Sigmoid colon (tissue), 7 donors: Measurements from ENCODE around the gene IGSF6. TPM values are rescaled to one million over a fixed set of nuclear protein-coding genes. Genes with fewer than 3 reads are reported as not detected.

Experiments
- DNase-seq: peaks from one replicate; pipeline ENCODE4 v3.0.0-alpha.2; 2019
- H3K27ac ChIP-seq, 4 donors: fragments of 200-600 bp; sonication (generic); one replicate each; pipeline ENCODE4 v1.5.1; 2016 to 2019; ENCODE audit warnings: mild to moderate bottlenecking in 1 of 4
- H3K27me3 ChIP-seq, 3 donors: fragments of 200-600 bp; sonication (generic); one replicate each; pipeline ENCODE4 v1.5.1; 2019; ENCODE audit warnings: mild to moderate bottlenecking in 1 of 3
- H3K36me3 ChIP-seq, 4 donors: fragments of 200-600 bp; sonication (generic); one replicate each; pipeline ENCODE4 v1.5.1; 2016 to 2019
- H3K4me1 ChIP-seq, 4 donors: fragments of 200-600 bp; sonication (generic); one replicate each; pipeline ENCODE4 v1.5.1; 2017 to 2019
- H3K4me3 ChIP-seq, 4 donors: fragments of 200-600 bp; sonication (generic); one replicate each; pipeline ENCODE4 v1.5.1; 2017 to 2019; ENCODE audit warnings: mild to moderate bottlenecking in 2 of 4, moderate library complexity in 1 of 4
- H3K9me3 ChIP-seq, 4 donors: fragments of 200-600 bp in 3 of 4; sonication (generic) in 3 of 4; one replicate each; pipeline versions ENCODE4 v1.5.1 to v1.6.1; 2013 to 2019
- EP300 ChIP-seq, 4 donors: sonication (generic); formaldehyde crosslinking; IDR thresholded peaks; one replicate each; pipeline ENCODE4 v1.6.1; 2017; ENCODE audit warnings: antibody characterized with exemption in 4 of 4
- POLR2A ChIP-seq, 2 donors: fragments of 450-650 bp; IDR thresholded peaks; one replicate each; pipeline ENCODE4 v1.6.1; 2016; ENCODE audit warnings: antibody characterized with exemption in 2 of 2, mild to moderate bottlenecking in 2 of 2, moderate library complexity in 2 of 2
- POLR2AphosphoS5 ChIP-seq, 4 donors: sonication (generic); formaldehyde crosslinking; IDR thresholded peaks; one replicate each; pipeline ENCODE4 v1.6.1; 2017; ENCODE audit warnings: antibody characterized with exemption in 4 of 4
- WGBS, 2 donors: extraction: QIAGEN DNeasy Blood & Tissue Kit; methylation state at CpG; one replicate each; pipeline ENCODE4 v1.1.7; 2013; 5-methylcytosine and 5-hydroxymethylcytosine counted together
- intact Hi-C: fragments of 100-400 bp; cut with DNase I; formaldehyde crosslinking; loops from one replicate; pipeline ENCODE4 v1.15.1; 2023
- polyA plus RNA-seq, 3 donors: library from polyadenylated mRNA; stranded (reverse); fragments of 200-250 nt; gene quantifications; one replicate each; pipeline ENCODE4 v1.2.3, GENCODE V29; 2013
- total RNA-seq, 4 donors: library from RNA; depleted of rRNA; stranded (reverse); fragments of >200 nt; gene quantifications; one replicate each; pipeline ENCODE4 v1.1.0, GENCODE V29; 2016
- TF ChIP-seq, protein P1 (sequence below), 4 experiments: fragments of 450-650 bp in 3 of 4; fragments of 200-600 bp in 1 of 4; IDR thresholded peaks; one replicate each; pipeline ENCODE4 v1.5.1; 2016 to 2019; ENCODE audit warnings: antibody characterized with exemption in 4 of 4, mild to moderate bottlenecking in 3 of 4, moderate library complexity in 2 of 4
- donor health status: healthy with polysubstance abuse.
- donor health status: Bipolar disorder and iron deficiency.
- donor health status: healthy.

Gene IGSF6, protein sequence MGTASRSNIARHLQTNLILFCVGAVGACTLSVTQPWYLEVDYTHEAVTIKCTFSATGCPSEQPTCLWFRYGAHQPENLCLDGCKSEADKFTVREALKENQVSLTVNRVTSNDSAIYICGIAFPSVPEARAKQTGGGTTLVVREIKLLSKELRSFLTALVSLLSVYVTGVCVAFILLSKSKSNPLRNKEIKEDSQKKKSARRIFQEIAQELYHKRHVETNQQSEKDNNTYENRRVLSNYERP
- 1 to 10 TPM in 3 of 4 donors, under 1 TPM in 1; 0.83 to 3.9 (median 1.5) TPM for total RNA-seq
- polyA plus RNA-seq: 10 to 100 TPM in 1 of 3 donors, 1 to 10 TPM in 2; 3.0 to 14.1 (median 6.7) TPM

DNA sequence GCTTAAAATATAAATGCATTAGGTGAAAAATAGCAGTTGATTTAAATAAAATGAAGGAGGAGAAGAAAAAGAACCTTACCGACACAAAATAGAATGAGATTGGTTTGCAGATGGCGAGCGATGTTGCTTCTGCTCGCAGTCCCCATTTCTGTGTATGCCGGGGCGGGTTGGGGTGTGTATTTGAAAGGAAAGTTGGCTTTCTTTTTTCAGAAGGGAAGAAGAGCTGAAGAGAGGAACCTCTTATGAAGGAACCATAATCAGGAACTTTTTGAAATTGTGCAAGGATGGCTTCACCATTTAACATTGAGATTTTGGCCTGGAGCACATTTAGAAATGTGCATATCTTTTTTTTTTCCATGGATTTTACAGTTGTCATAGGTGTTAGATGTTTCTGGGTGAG lies at the start of gene IGSF6:
TSS of gene IGSF6 (minus strand) at position 156 of the 400 bp plus-strand sequence. CDS start at position 146, 10 bp downstream.
- intact Hi-C loops: no loop called here
- Histone ChIP-seq H3K27me3 (no peaks in the 10 kb centered on the region), H3K4me3 (no peak within 1 kb of the TSS), H3K36me3 (peaks cover 0 to 10% (median 2%) of the 10 kb centered on the region in 4 donors), H3K27ac (no peak within 1 kb of the TSS), H3K9me3 (no peaks in the 10 kb centered on the region), H3K4me1 (peaks cover 0 to 5% (median 2%) of the 10 kb centered on the region in 4 donors)
- no peak for DNase-seq
- TF ChIP-seq POLR2A (IDR thresholded peaks at IDR 0.05) (no peak), EP300 (IDR thresholded peaks at IDR 0.05) (no peak), POLR2AphosphoS5 (IDR thresholded peaks at IDR 0.05) (no peak)
- TF ChIP-seq, protein P1, sequence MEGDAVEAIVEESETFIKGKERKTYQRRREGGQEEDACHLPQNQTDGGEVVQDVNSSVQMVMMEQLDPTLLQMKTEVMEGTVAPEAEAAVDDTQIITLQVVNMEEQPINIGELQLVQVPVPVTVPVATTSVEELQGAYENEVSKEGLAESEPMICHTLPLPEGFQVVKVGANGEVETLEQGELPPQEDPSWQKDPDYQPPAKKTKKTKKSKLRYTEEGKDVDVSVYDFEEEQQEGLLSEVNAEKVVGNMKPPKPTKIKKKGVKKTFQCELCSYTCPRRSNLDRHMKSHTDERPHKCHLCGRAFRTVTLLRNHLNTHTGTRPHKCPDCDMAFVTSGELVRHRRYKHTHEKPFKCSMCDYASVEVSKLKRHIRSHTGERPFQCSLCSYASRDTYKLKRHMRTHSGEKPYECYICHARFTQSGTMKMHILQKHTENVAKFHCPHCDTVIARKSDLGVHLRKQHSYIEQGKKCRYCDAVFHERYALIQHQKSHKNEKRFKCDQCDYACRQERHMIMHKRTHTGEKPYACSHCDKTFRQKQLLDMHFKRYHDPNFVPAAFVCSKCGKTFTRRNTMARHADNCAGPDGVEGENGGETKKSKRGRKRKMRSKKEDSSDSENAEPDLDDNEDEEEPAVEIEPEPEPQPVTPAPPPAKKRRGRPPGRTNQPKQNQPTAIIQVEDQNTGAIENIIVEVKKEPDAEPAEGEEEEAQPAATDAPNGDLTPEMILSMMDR (IDR thresholded peaks at IDR 0.05): no peak
- 91 to 96% methylated on average over 6 of the region's 6 CpGs for WGBS, 2 donors

DNA sequence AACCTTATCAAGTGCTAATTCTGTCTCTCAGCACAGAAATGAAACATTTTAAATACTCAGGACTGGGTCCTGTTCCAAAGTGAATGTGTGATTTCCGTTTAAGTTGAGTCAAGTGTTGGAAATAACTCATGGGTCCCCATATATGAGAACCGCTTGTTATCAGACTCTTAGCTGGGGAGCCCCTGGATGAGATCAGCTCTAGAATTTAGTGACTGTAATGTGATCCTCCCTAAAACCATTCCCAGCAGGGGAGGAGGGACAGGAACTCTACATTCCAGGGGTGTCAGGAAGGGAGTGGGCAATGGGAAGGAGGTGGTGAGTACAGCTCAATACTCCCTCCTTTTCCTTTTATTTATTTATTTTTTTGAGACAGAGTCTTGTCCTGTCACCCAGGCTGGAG lies 48.9 kb upstream of the IGSF6 start:
- Histone ChIP-seq H3K27ac (no peak overlapping the region), H3K9me3 (no peaks in the 10 kb centered on the region), H3K27me3 (no peaks in the 10 kb centered on the region), H3K4me1 (no peaks in the 10 kb centered on the region), H3K36me3 (no peaks in the 10 kb centered on the region), H3K4me3 (no peak overlapping the region)
- intact Hi-C loops: no loop called here
- 41 to 84% methylated on average over 2 of the region's 2 CpGs for WGBS, 2 donors
- no peak for TF ChIP-seq EP300 (IDR thresholded peaks at IDR 0.05)
- TF ChIP-seq, protein P1 (IDR thresholded peaks at IDR 0.05): no peak
- TF ChIP-seq POLR2A (IDR thresholded peaks at IDR 0.05): no peak
- no peak for TF ChIP-seq POLR2AphosphoS5 (IDR thresholded peaks at IDR 0.05)
- DNase-seq: no peak

DNA sequence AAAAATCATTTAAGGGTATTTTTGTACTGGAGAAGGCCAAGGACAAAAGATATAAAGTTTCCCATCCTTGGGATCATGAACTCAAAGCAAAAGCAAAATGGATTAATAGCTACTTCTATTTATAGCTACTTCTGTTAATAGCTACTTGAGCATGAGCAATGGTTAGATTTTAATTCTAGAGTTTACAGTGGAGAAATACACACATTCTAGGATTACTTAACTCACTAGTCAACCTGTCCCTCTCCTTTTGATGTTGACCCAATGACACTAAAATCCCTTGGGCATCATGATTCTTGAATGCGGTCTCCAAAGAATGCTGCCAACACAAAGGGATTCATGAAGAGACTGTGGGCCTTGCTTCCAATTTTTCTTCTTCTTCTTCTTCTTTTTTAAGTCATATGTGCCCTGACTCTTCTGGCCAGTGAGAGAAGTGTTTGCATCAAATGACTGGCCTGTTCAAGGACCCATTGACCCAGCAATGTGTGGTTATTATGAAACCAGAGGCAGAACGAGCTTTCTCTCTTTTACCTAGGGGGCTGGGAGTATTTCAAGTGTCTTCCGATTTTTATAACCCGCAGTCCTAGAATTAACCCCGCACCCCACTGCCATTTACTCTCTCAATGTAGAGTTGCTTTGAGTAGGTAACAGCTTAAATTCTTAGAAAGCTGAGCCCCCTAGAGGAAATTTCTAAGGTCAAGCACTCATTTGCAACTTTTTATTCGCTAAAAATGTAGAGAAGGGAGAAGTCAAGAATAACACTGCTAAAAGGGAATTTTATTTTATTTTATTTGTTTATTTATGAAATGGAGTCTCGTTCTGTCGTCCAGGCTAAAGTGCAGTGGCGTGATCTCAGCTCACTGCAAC lies 46.0 kb upstream of the IGSF6 start:
- Histone ChIP-seq H3K27me3 (no peaks in the 10 kb centered on the region), H3K9me3 (no peaks in the 10 kb centered on the region), H3K27ac (no peak overlapping the region), H3K4me3 (no peak overlapping the region), H3K4me1 (no peaks in the 10 kb centered on the region), H3K36me3 (no peaks in the 10 kb centered on the region)
- no peak for DNase-seq
- intact Hi-C loops: no loop called here
- 74 to 77% methylated on average over 9 of the region's 9 CpGs for WGBS, 2 donors
- TF ChIP-seq POLR2A (IDR thresholded peaks at IDR 0.05) (no peak), POLR2AphosphoS5 (IDR thresholded peaks at IDR 0.05) (no peak), EP300 (IDR thresholded peaks at IDR 0.05) (no peak)
- TF ChIP-seq, protein P1 (IDR thresholded peaks at IDR 0.05): no peak

DNA sequence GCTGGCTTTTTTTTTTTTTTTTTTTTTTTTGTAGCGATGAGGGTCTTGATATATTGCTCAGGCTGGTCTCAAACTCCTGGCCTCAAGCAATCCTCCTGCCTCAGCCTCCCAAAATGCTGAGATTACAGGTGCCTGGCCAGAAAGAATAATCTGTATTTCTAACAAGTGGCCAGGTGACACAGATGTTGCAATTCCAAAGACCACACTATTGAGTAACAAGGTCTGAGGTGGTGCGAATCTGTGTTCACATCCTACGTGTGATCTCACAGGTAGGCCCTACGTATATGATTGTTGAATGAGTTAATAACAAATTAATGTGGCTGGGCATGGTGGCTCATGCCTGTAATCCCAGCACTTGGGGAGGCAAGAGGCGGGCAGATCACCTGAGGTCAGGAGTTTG lies 44.6 kb upstream of the IGSF6 start:
- TF ChIP-seq EP300 (IDR thresholded peaks at IDR 0.05) (no peak), POLR2AphosphoS5 (IDR thresholded peaks at IDR 0.05) (no peak), POLR2A (IDR thresholded peaks at IDR 0.05) (no peak)
- TF ChIP-seq, protein P1 (IDR thresholded peaks at IDR 0.05): no peak
- WGBS, 2 donors: 94 to 95% methylated on average over 5 of the region's 5 CpGs

More for the DNA sequence above, 44.6 kb upstream of the IGSF6 start:
- Histone ChIP-seq H3K4me1 (no peaks in the 10 kb centered on the region), H3K27me3 (no peaks in the 10 kb centered on the region), H3K36me3 (no peaks in the 10 kb centered on the region), H3K9me3 (no peaks in the 10 kb centered on the region), H3K27ac (no peak overlapping the region), H3K4me3 (no peak overlapping the region)
- DNase-seq: no peak
- intact Hi-C loops: no loop called here
